SK-N-SH (cell line): ENCODE measurements around the gene MEA1.

Source experiments
- CTCF ChIP-seq: fragments of 200-600 bp; sonication (generic); IDR thresholded peaks from 2 replicates; pipeline ENCODE4 v1.6.1; 2017; ENCODE audit warnings: antibody characterized with exemption, mild to moderate bottlenecking, moderate library complexity
- ELF1 ChIP-seq: IDR thresholded peaks from 2 replicates; pipeline ENCODE4 v1.4.0; 2012
- EP300 ChIP-seq, 2 experiments: IDR thresholded peaks; 2 replicates each; pipeline versions ENCODE4 v1.4.0 to v1.6.1; 2012; ENCODE audit warnings: borderline replicate concordance in 1 of 2, low read depth in 1 of 2, low read length in 1 of 2
- FOXM1 ChIP-seq: IDR thresholded peaks from 2 replicates; pipeline ENCODE4 v1.4.0; 2012; ENCODE audit warnings: low read depth, mild to moderate bottlenecking
- JUND ChIP-seq: IDR thresholded peaks from 2 replicates; pipeline ENCODE4 v1.4.0; 2012
- MAX ChIP-seq: IDR thresholded peaks from 2 replicates; pipeline ENCODE4 v1.4.0; 2012; ENCODE audit warnings: low read depth
- POLR2AphosphoS5 ChIP-seq: IDR thresholded peaks from 2 replicates; pipeline ENCODE4 v1.6.1; 2012; ENCODE audit warnings: low read depth, low read length
- RAD21 ChIP-seq: IDR thresholded peaks from 2 replicates; pipeline ENCODE4 v1.6.1; 2012; ENCODE audit warnings: mild to moderate bottlenecking, low read length
- REST ChIP-seq: IDR thresholded peaks from 2 replicates; pipeline ENCODE4 v1.6.1; 2012; ENCODE audit warnings: mild to moderate bottlenecking, low read depth, low read length, moderate library complexity
- SIN3A ChIP-seq: IDR thresholded peaks from 2 replicates; pipeline ENCODE4 v1.6.1; 2012; ENCODE audit warnings: low read depth, mild to moderate bottlenecking, low read length, moderate library complexity, borderline replicate concordance
- TAF1 ChIP-seq: IDR thresholded peaks from 2 replicates; pipeline ENCODE4 v1.6.1; 2012; ENCODE audit warnings: low read depth, mild to moderate bottlenecking, low read length, moderate library complexity, borderline replicate concordance

GRCh38 chr6:42963179-42963854 lies 50.4 kb downstream of the MEA1 start:
- TF ChIP-seq JUND (no peak), MAX (no peak), CTCF (no peak), RAD21 (no peak), EP300 (IDR thresholded peaks at IDR 0.05; ENCODE audit: borderline replicate concordance in 1 of 2, low read depth in 1 of 2, low read length in 1 of 2) (no peak), SIN3A (no peak), TAF1 (no peak), FOXM1 (no peak), REST (no peak), ELF1 (no peak), POLR2AphosphoS5 (no peak)
